Rectal smooth muscle tissue (tissue), 1 donor: ENCODE data around the gene WNT3A.

Experiments
- H3K27ac ChIP-seq: one replicate; pipeline ENCODE4 v1.7.0; 2013; ENCODE audit warnings: low read depth, low read length, inconsistent platforms
- H3K27me3 ChIP-seq: one replicate; pipeline ENCODE4 v1.7.0; 2013; ENCODE audit warnings: low read length; ENCODE audit not compliant: control insufficient read depth, insufficient read depth
- H3K36me3 ChIP-seq: one replicate; pipeline ENCODE4 v1.7.0; 2013; ENCODE audit warnings: low read length; ENCODE audit not compliant: control insufficient read depth, insufficient read depth
- H3K4me1 ChIP-seq: one replicate; pipeline ENCODE4 v1.7.0; 2013; ENCODE audit warnings: low read length; ENCODE audit not compliant: control insufficient read depth, insufficient read depth
- H3K4me3 ChIP-seq: one replicate; pipeline ENCODE4 v1.7.0; 2013; ENCODE audit warnings: low read length
- H3K9ac ChIP-seq: one replicate; pipeline ENCODE4 v1.7.0; 2013; ENCODE audit warnings: low read length

Gene WNT3A

DNA sequence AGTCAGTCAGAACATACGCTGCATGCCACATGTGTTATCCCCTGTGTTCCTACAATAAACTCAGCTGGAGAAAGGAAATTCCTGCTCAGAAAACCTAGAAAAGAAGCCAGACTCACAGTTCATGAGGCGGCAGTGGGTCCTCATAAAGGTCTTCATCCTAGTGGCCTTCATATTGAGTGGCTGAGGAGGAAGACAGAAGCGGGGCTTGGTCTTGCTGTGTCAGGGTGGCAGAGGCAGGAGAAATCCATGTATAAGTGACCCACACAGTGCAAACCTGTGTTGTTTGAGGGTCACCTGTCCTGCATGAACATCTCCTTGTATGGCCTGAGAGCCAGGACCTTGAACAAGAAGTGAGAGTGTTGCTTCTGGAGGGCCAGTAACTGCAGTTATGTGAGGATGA, 4.0 kb upstream of the WNT3A start:
- Histone ChIP-seq H3K27ac (no peak overlapping the region), H3K4me1 (no peaks in the 10 kb centered on the region), H3K36me3 (no peaks in the 10 kb centered on the region), H3K27me3 (peaks cover 18% of the 10 kb centered on the region), H3K9ac (no peak overlapping the region), H3K4me3 (no peak overlapping the region)

DNA sequence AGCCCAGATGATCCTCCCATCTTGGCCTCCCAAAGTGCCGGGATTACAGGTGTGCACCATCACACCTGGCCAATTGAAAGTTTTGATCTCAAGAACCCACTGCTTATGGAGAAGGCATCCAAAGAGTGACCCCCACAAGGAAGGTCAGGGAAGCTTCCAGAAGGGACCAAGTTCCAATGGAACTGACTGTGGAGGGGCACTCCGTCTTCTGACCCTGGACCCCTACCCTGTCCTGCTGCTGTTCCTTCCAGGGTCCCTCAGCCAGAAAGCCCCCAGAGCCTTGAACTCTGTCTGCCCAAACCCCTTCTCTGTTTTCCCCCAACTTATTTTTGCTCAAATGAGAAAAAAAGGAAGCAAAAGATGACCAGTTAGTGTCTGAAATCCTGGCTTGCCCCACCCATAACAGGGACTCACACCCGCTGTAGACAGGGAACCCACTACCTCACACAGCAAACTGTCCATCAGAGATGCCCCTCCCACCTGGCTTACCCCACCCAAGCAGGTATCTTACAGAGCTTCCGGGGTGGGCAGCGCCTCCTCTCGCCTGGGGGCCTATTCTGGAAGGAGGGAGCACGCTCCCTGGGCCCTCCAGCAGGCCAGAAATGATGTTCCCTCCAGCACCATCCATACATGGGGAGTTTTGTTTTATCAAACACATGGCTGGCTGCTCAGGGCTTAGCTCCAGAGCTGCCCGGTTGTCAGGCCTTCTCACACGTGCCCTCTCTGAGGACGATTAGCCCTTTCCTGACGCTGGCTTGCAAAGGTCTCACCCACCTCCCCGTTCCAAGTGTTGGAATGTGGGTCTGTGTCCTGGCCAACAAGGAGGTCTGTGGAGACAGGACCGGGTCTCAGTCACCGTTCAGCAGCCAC, 3.1 kb upstream of the WNT3A start:
- Histone ChIP-seq H3K4me3 (no peak overlapping the region), H3K27me3 (peaks cover 23% of the 10 kb centered on the region), H3K4me1 (no peaks in the 10 kb centered on the region), H3K27ac (no peak overlapping the region), H3K36me3 (no peaks in the 10 kb centered on the region), H3K9ac (no peak overlapping the region)

DNA sequence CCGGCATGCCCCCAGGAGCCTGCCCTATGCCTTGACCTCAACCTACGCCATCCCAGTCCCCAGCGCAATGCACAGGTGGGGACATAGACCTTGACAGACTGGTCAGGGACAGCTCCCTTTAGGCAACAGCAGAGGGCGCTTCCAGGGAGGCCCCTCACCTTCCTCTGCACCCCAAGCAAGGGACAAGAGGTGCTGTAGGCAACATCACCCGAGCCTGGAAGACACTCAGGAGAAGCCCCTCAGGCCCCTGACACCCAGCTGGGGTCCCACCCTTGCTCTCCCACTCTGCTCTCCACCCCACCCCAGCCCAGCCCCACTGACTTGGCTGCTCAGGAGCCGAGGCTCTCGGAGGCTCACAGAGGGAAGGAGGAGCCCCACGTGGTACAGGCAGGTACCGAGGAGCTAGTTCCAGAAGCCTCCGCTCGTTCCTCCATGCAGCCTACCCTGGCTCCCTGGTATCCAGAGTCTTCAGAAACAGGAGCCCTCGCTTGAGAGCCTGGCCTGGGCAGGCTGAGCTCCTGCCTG, 2.4 kb upstream of the WNT3A start:
- H3K27ac ChIP-seq, result no peak overlapping the region
- H3K27me3 ChIP-seq, result peaks cover 30% of the 10 kb centered on the region
- no peaks in the 10 kb centered on the region for H3K4me1 ChIP-seq
- no peak overlapping the region for H3K9ac ChIP-seq
- H3K36me3 ChIP-seq, result no peaks in the 10 kb centered on the region
- H3K4me3 ChIP-seq, result no peak overlapping the region

DNA sequence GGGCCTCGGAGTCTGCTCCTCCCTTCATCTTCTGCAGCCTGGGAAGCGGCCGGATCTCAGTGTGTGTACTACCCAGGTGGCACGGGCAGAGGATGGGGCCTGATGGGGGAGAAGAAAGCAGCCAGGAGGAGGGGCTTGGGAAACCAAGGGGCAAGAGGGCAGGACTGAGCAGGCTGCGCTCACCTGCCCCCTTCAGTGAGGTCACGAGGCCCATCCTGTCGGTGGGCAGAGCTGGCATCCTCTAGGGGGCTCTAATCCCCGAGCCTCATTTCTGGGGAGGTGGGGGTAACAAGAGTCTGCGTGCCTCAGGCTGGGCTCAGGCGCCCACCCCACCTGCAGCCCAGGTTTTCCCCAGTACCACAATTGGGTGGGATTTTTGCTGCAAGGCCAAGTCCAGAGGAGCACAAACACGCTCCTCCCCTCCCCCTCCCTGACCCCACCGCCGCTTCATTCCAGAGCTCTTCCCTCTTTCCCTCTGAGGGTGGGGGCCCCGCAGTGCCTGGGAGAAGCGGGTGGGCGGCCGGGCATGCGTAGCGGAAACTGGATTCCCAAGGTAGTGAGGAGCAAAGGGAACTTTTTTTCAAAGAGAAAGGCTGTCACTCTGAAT, 1.8 kb upstream of the WNT3A start:
- no peaks in the 10 kb centered on the region for H3K4me1 ChIP-seq
- H3K36me3 ChIP-seq, result no peaks in the 10 kb centered on the region
- no peak overlapping the region for H3K4me3 ChIP-seq
- H3K27ac ChIP-seq, result no peak overlapping the region
- H3K27me3 ChIP-seq, result peaks cover 32% of the 10 kb centered on the region
- H3K9ac ChIP-seq, result no peak overlapping the region

DNA sequence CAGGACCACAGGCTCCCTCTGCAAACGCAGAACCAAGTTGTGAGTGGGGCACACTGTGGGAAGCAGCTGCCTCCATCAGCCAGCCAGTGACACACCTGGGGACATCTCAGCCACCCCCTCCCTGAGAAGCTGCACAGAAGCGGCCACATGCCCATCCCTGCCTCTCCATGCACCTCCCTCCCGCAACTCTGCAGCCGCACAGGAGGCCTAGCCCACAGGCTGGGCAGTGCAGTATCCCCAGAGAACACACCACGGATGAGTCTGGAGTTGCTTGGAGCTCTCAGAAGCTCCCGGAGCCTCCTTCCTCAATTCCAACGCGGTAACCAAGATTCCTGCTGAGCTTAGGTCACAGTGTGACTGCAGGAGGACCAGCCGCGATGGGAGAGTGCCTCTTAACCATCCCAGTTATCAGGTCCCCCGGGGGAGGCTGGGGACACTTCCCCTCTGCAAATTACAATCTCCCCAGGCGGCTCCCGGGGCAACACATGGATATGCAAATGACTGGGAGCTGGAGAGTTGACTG, 1.2 kb upstream of the WNT3A start:
- H3K27me3 ChIP-seq, result peaks cover 34% of the 10 kb centered on the region
- no peak overlapping the region for H3K4me3 ChIP-seq
- H3K4me1 ChIP-seq, result no peaks in the 10 kb centered on the region
- H3K9ac ChIP-seq, result no peak overlapping the region
- H3K27ac ChIP-seq, result no peak overlapping the region
- no peaks in the 10 kb centered on the region for H3K36me3 ChIP-seq

DNA sequence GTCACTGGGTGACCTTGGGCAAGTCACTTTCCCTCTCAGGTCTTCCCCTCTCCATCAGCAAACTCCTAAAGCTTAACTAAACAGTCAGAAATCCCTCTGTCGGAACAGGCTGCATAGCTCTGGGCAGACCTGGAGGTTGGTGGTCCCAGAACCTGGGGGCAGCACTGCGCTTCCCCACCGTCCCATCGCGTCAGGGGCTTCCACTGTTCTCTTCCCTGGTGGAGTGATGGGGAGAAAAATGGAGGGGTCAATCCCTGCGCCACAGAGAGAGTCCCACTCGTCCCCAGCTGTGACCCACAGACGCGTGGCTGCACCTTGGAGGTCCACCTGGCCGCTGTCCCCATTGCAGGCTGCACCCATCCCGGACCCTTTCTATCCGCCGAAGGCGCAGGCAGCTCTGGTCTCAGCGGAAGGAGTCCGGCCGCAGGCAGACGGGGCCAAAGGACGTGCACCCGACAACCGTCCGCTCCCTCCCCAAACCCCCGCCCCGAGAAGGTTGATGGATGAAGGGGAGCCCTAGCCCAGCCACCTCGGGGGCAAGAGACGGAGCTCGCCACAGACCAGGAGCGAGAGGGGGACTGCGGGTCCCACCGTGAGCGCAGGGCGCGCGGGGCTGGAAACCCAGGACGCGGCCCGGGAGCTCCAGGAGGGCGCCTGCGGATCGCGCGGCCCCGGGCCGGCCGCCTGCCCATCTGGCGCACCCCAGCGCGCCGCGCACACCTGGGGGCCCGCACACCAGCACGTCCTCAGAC, 588 bp upstream of the WNT3A start:
- Histone ChIP-seq H3K4me3 (no peak overlapping the region), H3K36me3 (no peaks in the 10 kb centered on the region), H3K27me3 (peaks cover 34% of the 10 kb centered on the region), H3K27ac (no peak overlapping the region), H3K9ac (no peak overlapping the region), H3K4me1 (no peaks in the 10 kb centered on the region)

DNA sequence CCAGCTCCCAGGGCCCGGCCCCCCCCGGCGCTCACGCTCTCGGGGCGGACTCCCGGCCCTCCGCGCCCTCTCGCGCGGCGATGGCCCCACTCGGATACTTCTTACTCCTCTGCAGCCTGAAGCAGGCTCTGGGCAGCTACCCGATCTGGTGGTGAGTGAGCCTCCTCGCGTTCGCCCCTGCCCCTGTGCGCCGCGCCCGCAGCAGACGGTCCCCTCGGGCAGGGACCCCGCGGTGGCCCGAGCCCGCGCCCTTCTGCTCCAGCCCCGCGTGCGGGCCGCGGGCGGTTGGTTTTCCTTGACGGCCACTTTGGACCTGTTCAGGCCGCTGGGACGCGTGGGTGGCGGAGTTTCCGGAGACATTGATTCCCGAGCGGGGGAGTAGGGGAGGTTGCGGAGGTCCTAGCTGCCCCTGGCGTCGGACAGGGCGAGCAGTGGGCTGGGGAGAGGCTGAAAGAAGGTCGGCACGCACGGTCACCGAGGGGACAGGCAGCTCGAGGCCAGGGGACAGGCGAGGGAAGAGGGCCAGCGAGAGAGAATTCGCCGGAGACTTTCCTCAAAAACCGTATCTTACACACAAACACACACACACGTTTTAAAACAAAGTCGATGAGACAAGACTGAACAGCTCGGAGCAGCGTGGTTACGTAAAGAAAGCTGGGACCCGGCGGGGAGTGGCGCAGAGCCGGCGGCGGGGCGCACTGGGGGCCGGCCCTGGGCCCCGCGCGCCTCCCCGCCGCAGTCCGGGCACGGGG, 427 bp downstream of the WNT3A start:
- Histone ChIP-seq H3K27ac (no peak overlapping the region), H3K36me3 (no peaks in the 10 kb centered on the region), H3K4me3 (no peak overlapping the region), H3K27me3 (peaks cover 34% of the 10 kb centered on the region), H3K9ac (no peak overlapping the region), H3K4me1 (no peaks in the 10 kb centered on the region)

DNA sequence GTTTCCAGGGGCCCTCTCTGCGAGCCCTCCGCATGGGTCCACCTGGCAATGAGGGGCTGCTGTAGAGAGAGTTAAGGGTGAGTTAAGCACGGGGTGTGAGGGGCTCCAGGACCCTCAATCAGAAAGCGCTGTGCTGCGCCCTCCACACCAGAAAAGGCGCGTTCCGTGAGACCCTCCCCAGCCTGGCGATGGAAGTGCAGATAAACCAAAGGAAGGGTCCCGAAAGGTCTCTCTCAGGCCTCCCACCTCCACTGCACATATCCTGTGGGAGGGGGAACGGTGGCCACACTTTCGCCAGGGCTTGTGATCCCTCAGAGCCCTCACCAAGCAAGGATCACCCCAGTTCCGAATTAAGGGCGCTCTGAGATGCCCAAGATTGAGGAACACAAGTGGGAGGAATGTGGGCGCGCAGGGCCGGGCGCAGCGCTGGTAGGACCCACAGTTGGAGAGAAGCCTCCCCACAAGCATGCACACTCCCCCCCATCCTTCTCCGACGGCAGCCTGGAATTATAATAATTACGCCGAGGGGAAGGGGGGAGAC, 1.1 kb downstream of the WNT3A start:
- Histone ChIP-seq H3K9ac (no peak overlapping the region), H3K36me3 (no peaks in the 10 kb centered on the region), H3K4me3 (no peak overlapping the region), H3K4me1 (no peaks in the 10 kb centered on the region), H3K27ac (no peak overlapping the region), H3K27me3 (peaks cover 34% of the 10 kb centered on the region)

DNA sequence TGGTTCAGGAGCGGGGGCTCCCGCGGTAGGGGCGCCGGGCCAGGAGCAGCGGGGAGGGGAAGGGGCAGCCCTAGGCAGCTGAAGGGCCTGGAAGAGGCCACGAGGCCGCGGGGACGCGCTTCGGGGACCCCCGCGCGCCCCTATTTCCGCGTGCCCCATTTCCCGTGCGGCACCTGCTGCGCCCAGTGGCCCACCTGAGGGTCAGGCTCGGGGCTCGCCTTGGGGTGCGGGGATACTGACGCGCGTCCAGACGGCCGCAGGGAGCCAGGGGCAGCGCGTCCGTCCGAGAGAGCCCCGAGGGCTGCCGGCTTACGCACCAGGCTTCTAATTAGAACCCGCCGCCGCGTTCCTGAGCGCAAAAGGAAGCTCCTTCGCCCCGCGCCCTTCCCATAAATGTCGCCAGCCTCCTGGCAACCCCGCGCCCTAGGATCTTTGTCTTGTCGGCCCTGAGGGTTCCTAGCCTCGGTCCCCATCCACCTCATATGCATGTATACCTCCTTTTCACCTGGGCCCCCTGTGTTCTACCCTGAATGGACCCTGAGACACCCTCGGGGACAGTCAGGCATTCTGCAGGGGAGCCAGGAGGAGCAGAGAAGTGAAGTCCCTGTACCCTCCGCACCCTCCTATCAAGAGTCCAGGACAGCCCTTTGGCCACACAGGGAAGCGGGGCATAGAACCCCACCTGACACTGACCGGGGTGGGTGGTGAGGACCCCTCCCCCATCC, 1.8 kb downstream of the WNT3A start:
- Histone ChIP-seq H3K4me1 (no peaks in the 10 kb centered on the region), H3K36me3 (no peaks in the 10 kb centered on the region), H3K9ac (no peak overlapping the region), H3K27ac (no peak overlapping the region), H3K4me3 (no peak overlapping the region), H3K27me3 (peaks cover 34% of the 10 kb centered on the region)

DNA sequence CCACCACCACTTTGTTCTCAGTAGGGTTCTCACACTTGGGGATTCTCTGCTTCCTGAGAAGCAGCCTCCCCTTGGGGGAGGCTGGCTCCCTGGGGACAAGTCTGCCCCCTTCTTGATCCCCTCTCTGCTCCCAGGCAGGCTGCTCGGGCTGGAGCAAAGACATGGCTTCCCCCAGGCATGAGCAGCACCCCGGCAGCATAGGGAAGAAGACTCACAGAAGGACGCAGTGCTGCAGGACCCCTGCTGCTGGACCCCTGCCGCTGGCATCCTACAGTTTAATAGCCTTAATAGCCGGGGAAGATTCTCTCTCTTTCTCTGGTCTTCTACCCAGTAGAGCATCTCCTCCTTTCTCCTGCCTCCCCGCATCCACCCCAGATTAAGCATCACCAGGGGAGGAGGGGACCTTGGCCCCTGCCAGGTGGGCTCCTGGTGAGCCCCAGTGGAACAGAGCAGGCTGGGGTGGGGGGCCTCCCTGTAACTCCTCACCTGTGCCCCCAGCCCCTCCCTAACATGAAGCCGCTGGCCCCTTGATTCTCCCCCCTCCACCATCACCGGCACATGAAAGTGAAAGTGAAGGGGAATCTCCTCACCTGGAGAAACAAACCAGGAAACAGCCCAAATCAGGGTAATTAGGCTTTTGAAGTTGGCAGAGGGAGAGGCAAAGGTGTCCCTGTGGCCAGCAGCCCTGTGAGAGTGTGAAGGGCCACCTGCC, 2.5 kb downstream of the WNT3A start:
- no peaks in the 10 kb centered on the region for H3K36me3 ChIP-seq
- H3K27ac ChIP-seq, result no peak overlapping the region
- H3K9ac ChIP-seq, result no peak overlapping the region
- peaks cover 32% of the 10 kb centered on the region for H3K27me3 ChIP-seq
- H3K4me1 ChIP-seq, result no peaks in the 10 kb centered on the region
- H3K4me3 ChIP-seq, result no peak overlapping the region
